Measurements from ENCODE around the gene FAM3B. TPM values are rescaled to one million over a fixed set of nuclear protein-coding genes. Genes with fewer than 3 reads are reported as not detected.

FAM3B gene
- total and polyA plus RNA-seq, 2 experiments from 2014 or later: not detected

GRCh38 chr21:41280115-41280919, 36.3 kb upstream of the FAM3B start:
- peak in 1 of 2 donors; percentile 92 for DNase-seq (ENCODE audit: low read depth in 1 of 2, low spot score in 1 of 2)
- TF ChIP-seq CTCF (IDR thresholded peaks at IDR 0.05; ENCODE audit: low read depth, low read length): no peak
- Histone ChIP-seq H3K9me3 (ENCODE audit: low read depth) (no peaks in the 10 kb centered on the region), H3K27me3 (peaks cover 8% of the 10 kb centered on the region), H3K27ac (no peak overlapping the region), H3K36me3 (no peaks in the 10 kb centered on the region), H3K4me3 (no peak overlapping the region), H3K4me1 (ENCODE audit: low read depth) (no peaks in the 10 kb centered on the region)

- Histone ChIP-seq H3K27ac (no peak overlapping the region), H3K4me3 (no peak overlapping the region), H3K9me3 (ENCODE audit: low read depth) (no peaks in the 10 kb centered on the region), H3K27me3 (peaks cover 8% of the 10 kb centered on the region), H3K4me1 (ENCODE audit: low read depth) (no peaks in the 10 kb centered on the region), H3K36me3 (no peaks in the 10 kb centered on the region)
- DNase-seq (ENCODE audit: low read depth in 1 of 2, low spot score in 1 of 2): no peak
- no peak for TF ChIP-seq CTCF (IDR thresholded peaks at IDR 0.05; ENCODE audit: low read depth, low read length)
Observed at GRCh38 chr21:41282412-41282811, 34.2 kb upstream of the FAM3B start.

- TF ChIP-seq CTCF (IDR thresholded peaks at IDR 0.05; ENCODE audit: low read depth, low read length): peak; percentile 78
- Histone ChIP-seq H3K4me3 (no peak overlapping the region), H3K9me3 (ENCODE audit: low read depth) (no peaks in the 10 kb centered on the region), H3K4me1 (ENCODE audit: low read depth) (no peaks in the 10 kb centered on the region), H3K36me3 (no peaks in the 10 kb centered on the region), H3K27me3 (peaks cover 8% of the 10 kb centered on the region), H3K27ac (no peak overlapping the region)
- peak; percentile 75 to 95 for DNase-seq (ENCODE audit: low read depth in 1 of 2, low spot score in 1 of 2)
Observed at GRCh38 chr21:41283211-41283818, 33.3 kb upstream of the FAM3B start.

- TF ChIP-seq CTCF (IDR thresholded peaks at IDR 0.05; ENCODE audit: low read depth, low read length): no peak
- Histone ChIP-seq H3K36me3 (no peaks in the 10 kb centered on the region), H3K9me3 (ENCODE audit: low read depth) (no peaks in the 10 kb centered on the region), H3K27ac (no peak overlapping the region), H3K4me3 (no peak overlapping the region), H3K27me3 (peaks cover 17% of the 10 kb centered on the region), H3K4me1 (ENCODE audit: low read depth) (no peaks in the 10 kb centered on the region)
- peak in 1 of 2 donors; percentile 17 for DNase-seq (ENCODE audit: low read depth in 1 of 2, low spot score in 1 of 2)
Observed at GRCh38 chr21:41289431-41289830, 27.2 kb upstream of the FAM3B start.

- TF ChIP-seq CTCF (IDR thresholded peaks at IDR 0.05; ENCODE audit: low read depth, low read length): no peak
- no peaks in the 10 kb centered on the region for H3K9me3 ChIP-seq (ENCODE audit: low read depth)
Observed at GRCh38 chr21:41290106-41290799, 26.3 kb upstream of the FAM3B start.

More at GRCh38 chr21:41290106-41290799, 26.3 kb upstream of the FAM3B start:
- Histone ChIP-seq H3K27me3 (peaks cover 17% of the 10 kb centered on the region), H3K27ac (no peak overlapping the region), H3K4me1 (ENCODE audit: low read depth) (no peaks in the 10 kb centered on the region), H3K36me3 (no peaks in the 10 kb centered on the region), H3K4me3 (no peak overlapping the region)
- DNase-seq (ENCODE audit: low read depth in 1 of 2, low spot score in 1 of 2): no peak

All from cardiac muscle cell (in vitro differentiated cells and primary cell).